Activated CD4-positive, alpha-beta T cell treated with anti-CD3 and anti-CD28 coated beads, Interleukin-2, Interleukin-6, amounts not matched to agents 100 ng/mL and 50 ng/mL, durations not matched to agents 16 hours and 8 hours (primary cell): ENCODE results near the gene SF3A2.

Experiments
- DNase-seq: peaks from one replicate; pipeline ENCODE4 v3.0.0-alpha.2; 2020

Gene SF3A2

GRCh38 chr19:2242816-2243215, 6.2 kb downstream of the SF3A2 start:
- DNase-seq: no peak

- no peak for DNase-seq
These were observed 6.9 kb downstream of the SF3A2 start for GRCh38 chr19:2243274-2244124.

- DNase-seq: no peak
These were observed 7.4 kb downstream of the SF3A2 start for GRCh38 chr19:2244125-2244411.

GRCh38 chr19:2244486-2244885, 7.9 kb downstream of the SF3A2 start:
- no peak for DNase-seq

- no peak for DNase-seq
These were observed 8.6 kb downstream of the SF3A2 start for GRCh38 chr19:2245273-2245672.

- DNase-seq: no peak
These were observed 9.5 kb downstream of the SF3A2 start for GRCh38 chr19:2246014-2246620.

GRCh38 chr19:2246801-2247361, 10.3 kb downstream of the SF3A2 start:
- DNase-seq: no peak

GRCh38 chr19:2247433-2248101, 10.9 kb downstream of the SF3A2 start:
- no peak for DNase-seq

- no peak for DNase-seq
These were observed 11.7 kb downstream of the SF3A2 start for GRCh38 chr19:2248136-2249009.

GRCh38 chr19:2249010-2249866, 12.6 kb downstream of the SF3A2 start, which contains the start of gene AMH:
TSS of gene AMH (plus strand) at chr19:2249323. CDS start at chr19:2249333, 10 bp downstream.
- no peak for DNase-seq

- no peak for DNase-seq
These were observed 13.5 kb downstream of the SF3A2 start for GRCh38 chr19:2249880-2250765.

- no peak for DNase-seq
These were observed 14.1 kb downstream of the SF3A2 start for GRCh38 chr19:2250766-2251105.

- no peak for DNase-seq
These were observed 14.8 kb downstream of the SF3A2 start for GRCh38 chr19:2251106-2252054.

GRCh38 chr19:2252055-2252796, 15.6 kb downstream of the SF3A2 start:
- DNase-seq: no peak

GRCh38 chr19:2252797-2253105, 16.1 kb downstream of the SF3A2 start:
- no peak for DNase-seq

- no peak for DNase-seq
These were observed 16.8 kb downstream of the SF3A2 start for GRCh38 chr19:2253106-2254063.

- no peak for DNase-seq
These were observed 17.6 kb downstream of the SF3A2 start for GRCh38 chr19:2254064-2254872.
